Activated T-cell treated with anti-CD3 and anti-CD28 coated beads for 24 hours (primary cell): ENCODE results near the gene RB1.

Experiments used
- DNase-seq: peaks from one replicate; pipeline ENCODE4 v3.0.0-alpha.2; 2020; ENCODE audit warnings: low read depth

The RB1 gene

GRCh38 chr13:48303359-48304142 is at the start of gene RB1:
RB1 (plus strand) TSS chr13:48303751; CDS start chr13:48303913, 162 bp downstream.
- DNase-seq = peak; percentile 86

GRCh38 chr13:48253849-48254248 is 49.7 kb upstream of the RB1 start:
- no peak for DNase-seq

- DNase-seq = no peak
Observed at GRCh38 chr13:48255090-48255489, 48.5 kb upstream of the RB1 start.

- DNase-seq = no peak
Observed at GRCh38 chr13:48255954-48256353, 47.6 kb upstream of the RB1 start.

DNA sequence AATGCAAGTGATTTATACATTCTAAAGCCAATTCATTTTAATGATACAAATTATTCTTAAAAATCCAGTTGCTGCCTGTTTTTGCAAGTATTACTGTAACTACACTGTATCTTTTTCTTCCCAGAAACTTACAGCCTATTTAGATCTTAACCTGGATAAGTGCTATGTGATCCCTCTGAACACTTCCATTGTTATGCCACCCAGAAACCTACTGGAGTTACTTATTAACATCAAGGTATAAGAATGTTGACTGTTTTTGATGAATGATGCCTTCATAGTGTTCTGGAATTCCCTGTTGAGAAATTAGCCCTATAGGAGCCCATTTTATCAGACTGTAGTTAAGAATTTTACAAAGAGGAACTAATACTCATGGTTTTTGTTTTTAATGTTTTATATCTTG is 45.5 kb upstream of the RB1 start:
- no peak for DNase-seq

DNA sequence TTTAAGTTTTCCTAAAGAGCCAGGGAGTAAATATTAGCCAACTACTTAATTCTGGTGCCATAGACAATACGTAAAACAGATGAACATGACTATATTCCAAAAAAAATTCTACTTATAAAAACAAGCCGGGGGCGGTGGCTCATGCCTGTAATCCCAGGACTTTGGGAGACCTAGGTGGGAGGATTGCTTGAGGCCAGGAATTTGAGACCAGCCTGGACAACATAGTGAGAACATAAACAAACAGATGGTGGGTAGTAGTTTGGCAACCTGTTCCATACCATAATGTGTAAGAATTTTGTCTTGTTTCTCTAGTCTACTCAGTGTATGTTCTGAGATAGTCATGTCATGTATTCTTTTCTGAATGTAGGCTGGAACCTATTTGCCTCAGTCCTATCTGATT is 45.1 kb upstream of the RB1 start:
- DNase-seq = no peak

DNA sequence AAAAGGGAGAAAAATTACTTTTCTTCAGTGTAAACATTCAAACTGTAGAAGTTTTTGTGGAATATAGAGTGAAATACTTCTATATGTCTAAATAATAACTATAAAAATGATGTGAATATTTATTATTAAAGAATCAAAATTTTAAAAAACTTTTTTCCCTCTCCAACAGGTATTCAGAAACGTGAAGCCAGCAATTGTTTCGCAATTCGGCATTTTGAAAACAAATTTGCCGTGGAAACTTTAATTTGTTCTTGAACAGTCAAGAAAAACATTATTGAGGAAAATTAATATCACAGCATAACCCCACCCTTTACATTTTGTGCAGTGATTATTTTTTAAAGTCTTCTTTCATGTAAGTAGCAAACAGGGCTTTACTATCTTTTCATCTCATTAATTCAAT is 42.6 kb upstream of the RB1 start:
- DNase-seq = no peak

- DNase-seq = no peak
Observed at GRCh38 chr13:48263196-48263595, 40.4 kb upstream of the RB1 start.

DNA sequence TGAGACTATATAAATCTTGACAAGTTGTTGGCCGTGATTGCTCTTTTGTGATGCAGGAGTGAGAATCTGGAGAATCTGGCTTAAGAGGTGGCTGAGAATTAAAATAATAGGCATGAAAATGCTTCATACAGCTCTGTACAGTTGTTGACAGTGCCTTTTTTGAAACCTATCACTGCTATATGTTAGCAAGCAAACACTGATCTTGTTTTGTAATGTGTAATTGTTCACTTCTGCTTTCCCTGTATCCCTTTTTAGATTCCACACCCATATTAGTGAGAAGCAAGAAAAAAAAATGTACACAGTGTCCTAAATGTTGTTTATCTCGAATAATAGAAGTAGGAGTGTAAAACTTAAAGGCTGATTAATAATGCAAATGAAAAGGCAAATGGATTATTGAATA is 39.5 kb upstream of the RB1 start:
- no peak for DNase-seq

DNA sequence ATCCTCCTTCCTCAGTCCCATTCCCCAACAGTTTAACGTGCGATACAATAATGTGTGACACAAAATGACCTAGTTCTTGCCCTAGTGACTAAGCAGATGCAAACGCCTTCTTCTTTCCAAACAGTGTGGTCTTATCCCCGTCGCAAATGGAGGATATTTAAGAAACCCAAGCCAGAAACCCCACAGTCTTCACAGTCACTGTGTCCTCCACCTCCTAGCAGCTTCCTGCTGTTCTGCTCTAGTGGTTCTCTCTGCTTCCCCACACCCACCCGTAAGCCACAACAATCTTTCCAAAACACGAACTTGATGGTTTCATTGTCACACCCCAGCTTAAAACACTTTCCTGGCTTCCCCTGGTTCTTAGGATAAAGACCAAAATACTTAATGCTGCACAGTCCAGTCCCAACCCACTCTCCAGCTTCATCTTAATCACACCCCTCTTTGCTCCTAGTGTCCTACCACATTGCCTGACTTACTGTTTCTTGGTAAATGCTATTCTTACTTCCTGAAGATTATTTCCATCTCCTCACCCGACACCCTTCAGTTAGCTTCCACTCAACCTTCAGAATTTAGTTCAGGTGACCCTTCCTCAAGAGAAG is 38.2 kb upstream of the RB1 start:
- peak; percentile 13 for DNase-seq

GRCh38 chr13:48266150-48266549 is 37.4 kb upstream of the RB1 start:
- DNase-seq = no peak

GRCh38 chr13:48266701-48267639 is 36.6 kb upstream of the RB1 start:
- DNase-seq = no peak

GRCh38 chr13:48268019-48268418 is 35.5 kb upstream of the RB1 start:
- no peak for DNase-seq

- no peak for DNase-seq
Observed at GRCh38 chr13:48273346-48273745, 30.2 kb upstream of the RB1 start.

- DNase-seq = no peak
Observed at GRCh38 chr13:48275507-48275906, 28.0 kb upstream of the RB1 start.

DNA sequence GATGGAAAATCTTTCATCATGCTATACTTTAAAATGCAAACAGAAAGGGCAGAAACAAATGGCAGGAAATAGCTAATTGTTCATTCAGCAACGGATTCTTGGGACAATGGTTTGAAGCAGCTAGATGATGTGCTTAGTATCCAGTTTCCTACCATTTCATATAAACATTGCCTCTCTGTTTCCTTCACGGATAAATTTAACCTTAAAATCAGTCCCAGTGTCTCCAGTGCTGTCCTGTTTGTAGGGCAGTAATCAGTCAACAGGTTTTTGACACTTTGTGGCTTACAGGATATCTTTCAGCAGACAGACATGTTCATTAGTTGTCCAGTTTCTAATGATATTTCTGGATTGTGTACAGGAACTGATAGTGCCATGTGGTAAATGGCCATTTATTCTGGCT is 24.7 kb upstream of the RB1 start:
- DNase-seq = no peak

DNA sequence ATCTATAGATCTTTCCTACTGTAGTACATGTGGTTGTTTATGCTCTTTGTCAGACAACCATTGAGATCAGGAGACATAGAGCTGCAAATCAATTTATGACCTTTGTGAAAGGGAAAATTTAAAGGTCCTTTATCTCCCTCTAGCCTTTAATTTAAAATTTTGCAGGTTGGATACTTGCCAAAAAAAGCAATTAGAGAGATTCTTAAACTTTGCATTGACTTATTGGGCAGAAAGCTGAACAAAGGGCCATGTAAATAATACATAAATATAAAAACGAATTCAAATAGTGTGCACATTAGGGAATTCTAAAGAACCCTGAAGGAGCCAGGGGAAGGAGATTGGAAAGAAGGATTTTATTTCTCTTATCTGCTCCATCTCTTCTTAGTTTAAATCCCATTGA is 22.0 kb upstream of the RB1 start:
- DNase-seq = no peak

GRCh38 chr13:48291730-48292129 is 11.8 kb upstream of the RB1 start:
- DNase-seq = no peak

DNA sequence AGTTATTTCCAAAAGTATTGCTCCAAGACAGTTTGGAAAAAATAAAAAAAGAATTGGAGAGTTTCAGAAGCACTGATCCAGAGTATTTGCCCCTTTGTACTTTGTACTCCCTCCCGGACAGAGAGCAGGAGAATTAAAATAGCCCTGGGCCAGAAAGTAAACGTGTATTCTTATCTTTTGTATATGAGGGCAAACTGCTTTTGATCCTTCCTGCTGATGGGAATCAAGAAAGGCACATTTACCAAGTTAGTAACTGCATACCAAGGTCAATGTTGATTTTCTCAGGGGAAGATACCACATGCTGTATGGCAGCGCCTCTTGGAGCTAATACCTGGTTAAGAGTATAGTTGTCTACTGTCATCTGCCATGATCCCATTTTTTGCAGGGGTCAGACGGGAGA is 10.9 kb upstream of the RB1 start:
- no peak for DNase-seq

GRCh38 chr13:48294653-48295052 is 8.9 kb upstream of the RB1 start:
- no peak for DNase-seq

- DNase-seq = no peak
Observed at GRCh38 chr13:48295271-48295670, 8.3 kb upstream of the RB1 start.

DNA sequence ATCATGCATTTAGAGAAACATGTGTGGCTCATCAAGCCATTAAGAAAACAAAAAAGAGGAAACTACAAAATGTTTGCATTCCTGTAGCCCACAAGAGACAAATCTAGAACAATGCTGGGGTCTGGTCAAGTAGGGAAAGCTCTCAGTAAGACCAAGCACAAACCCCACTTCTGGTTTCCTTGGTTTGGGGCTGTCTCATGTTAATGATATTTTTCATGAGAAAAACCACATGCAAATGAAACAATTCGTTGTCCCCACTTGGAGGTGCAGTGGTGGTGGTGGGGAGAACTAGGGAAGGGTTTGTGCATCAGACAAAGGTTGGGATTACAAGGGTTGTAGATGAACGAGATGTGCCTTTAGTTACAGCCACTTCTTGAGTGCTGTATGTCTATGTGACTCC is 7.0 kb upstream of the RB1 start:
- no peak for DNase-seq
